GM23248 (cell line): ENCODE measurements around the gene POC5.

Experiments
- EZH2 ChIP-seq: fragments of 200-600 bp; sonication (generic); IDR thresholded peaks from 2 replicates; pipeline ENCODE4 v1.6.1; 2018; ENCODE audit warnings: antibody characterized with exemption, mild to moderate bottlenecking; ENCODE audit not compliant: insufficient read depth, poor library complexity, severe bottlenecking
- EZH2phosphoT487 ChIP-seq: fragments of 200-600 bp; sonication (generic); IDR thresholded peaks from 2 replicates; pipeline ENCODE4 v1.6.1; 2018; ENCODE audit warnings: antibody characterized with exemption, moderate library complexity, mild to moderate bottlenecking, low read depth; ENCODE audit not compliant: insufficient read depth

GRCh38 chr5:75653521-75653920 lies 63.7 kb downstream of the POC5 start:
- TF ChIP-seq EZH2 (no peak), EZH2phosphoT487 (no peak)
